T-helper 1 cell (primary cell): ENCODE results near the gene PPM1H.

ENCODE experiments used
- DNase-seq, 5 donors: peaks; one replicate each; pipeline ENCODE4 v3.0.0-alpha.2; 2012 to 2020

PPM1H gene

GRCh38 chr12:62711631-62712241 is 223.2 kb downstream of the PPM1H start:
- DNase-seq, result no peak

GRCh38 chr12:62709311-62709710 is 225.6 kb downstream of the PPM1H start:
- no peak for DNase-seq

DNA sequence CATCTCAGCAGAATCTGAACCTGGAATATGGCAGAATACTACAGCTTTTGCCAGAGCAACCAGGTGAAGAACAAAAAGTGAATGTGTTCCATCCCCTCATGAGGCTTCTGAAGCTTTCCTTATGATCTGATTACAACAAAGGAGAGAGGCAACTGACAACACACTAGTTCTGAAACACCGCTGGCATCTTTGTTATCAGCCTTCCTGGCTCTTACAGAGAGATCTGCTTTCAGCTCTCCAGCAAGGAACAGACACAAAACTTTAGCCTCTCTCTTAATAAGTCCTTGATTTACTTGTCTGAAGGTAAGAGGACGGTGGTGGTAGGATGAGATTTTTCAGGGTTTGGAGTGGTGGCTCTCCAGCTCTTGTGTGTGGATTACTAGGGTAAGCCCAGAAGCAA is 227.0 kb downstream of the PPM1H start:
- DNase-seq, result no peak

GRCh38 chr12:62705846-62706245 is 229.1 kb downstream of the PPM1H start:
- no peak for DNase-seq

DNA sequence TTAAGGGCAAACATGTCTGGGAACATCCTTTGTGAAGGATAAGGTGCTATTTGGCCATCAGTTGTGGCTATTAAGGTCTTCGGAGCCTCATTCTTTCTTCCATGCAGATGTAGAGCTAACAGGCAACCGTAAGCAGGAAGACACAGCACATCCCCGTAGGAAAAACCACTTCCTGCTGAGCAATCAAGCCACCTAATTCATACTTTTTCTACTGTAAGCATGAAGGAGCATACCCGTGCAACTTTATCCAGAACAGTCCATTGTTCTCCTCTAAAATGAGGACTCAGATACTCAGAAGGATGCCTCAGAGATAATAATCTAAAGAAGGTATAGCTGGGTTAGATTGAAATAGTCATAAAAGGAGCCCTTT is 232.0 kb downstream of the PPM1H start:
- DNase-seq, result no peak

GRCh38 chr12:62701492-62701891 is 233.5 kb downstream of the PPM1H start:
- no peak for DNase-seq

DNA sequence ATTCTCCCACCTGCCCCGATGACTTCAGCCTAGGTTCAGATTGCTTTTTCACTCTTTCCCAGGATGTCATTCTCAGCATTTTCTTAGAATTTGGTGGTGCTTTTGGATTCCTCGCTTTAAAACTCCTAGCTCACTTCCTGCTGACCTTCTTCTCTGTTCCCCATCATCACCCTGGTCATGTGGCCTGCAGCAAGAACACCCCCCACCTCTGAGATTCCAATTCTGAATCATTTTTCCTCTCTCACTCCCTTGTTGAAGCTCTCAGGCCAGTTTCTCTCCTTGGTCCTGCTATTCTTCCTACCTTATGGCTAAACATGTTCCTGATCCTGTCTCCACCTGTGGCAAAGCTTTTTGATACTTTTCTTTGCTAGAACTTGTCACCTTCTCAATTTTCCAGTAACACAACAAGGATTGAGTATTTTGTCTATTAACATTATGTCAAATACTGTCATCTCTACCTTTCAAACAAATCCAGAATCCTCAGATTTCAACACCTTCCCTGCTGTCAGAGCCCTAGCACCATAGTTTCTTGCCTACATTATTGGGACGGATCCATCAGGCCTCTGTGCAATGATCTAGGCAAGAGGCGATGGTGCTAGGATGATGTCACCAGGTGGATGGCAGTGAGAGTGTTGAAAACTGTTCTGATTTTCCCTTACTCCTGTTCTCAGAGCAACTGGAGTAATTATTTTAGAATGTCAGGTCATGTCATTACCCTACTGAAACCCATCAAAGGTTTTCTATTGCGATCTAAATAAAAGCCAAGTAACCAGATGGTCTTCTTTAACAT is 234.7 kb downstream of the PPM1H start:
- no peak for DNase-seq

GRCh38 chr12:62698701-62699101 is 236.2 kb downstream of the PPM1H start:
- DNase-seq, result no peak

GRCh38 chr12:62697893-62698292 is 237.1 kb downstream of the PPM1H start:
- no peak for DNase-seq

DNA sequence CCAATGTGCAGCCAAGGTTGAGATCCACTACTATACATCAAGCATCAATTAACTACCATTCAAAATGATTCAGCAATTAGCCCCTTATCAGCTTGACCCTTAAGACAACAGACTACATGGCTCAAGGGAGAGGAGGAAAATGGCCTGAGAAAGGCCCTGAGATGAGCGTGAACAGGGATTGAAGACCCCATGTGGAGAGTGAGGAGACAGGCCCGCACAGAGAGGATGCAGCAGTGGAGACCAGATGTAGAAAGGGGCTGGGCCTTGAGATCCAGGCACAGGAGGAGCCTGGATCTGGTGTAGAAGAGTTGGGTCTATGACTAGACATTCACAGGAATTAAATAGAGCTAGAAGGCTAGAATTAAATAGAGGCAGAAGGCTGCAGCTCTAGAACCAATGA is 239.3 kb downstream of the PPM1H start:
- no peak for DNase-seq

GRCh38 chr12:62694632-62695031 is 240.3 kb downstream of the PPM1H start:
- no peak for DNase-seq

DNA sequence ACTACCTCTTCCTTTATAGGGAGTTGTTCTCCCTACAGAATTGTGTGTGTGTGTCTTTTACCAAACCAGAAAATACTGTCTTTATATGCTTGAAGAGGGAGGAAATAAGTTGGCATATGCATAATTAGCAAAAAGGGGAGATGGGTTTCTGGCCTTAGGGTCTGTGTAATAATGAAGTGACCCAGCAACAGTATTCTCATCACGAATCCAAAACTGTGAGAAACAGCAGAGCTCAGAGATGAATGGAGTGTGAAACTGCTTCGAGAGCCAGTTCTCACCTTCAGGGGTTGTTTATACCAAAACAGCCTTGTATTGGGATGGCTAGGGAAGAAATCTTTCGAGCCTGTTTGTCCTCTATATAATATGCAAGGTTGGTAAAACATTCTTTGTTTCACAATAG is 240.8 kb downstream of the PPM1H start:
- DNase-seq, result no peak

- no peak for DNase-seq
Observed at GRCh38 chr12:62693376-62694050, 241.4 kb downstream of the PPM1H start.

GRCh38 chr12:62692884-62693283 is 242.1 kb downstream of the PPM1H start:
- no peak for DNase-seq

GRCh38 chr12:62691309-62691708 is 243.6 kb downstream of the PPM1H start:
- DNase-seq, result no peak

DNA sequence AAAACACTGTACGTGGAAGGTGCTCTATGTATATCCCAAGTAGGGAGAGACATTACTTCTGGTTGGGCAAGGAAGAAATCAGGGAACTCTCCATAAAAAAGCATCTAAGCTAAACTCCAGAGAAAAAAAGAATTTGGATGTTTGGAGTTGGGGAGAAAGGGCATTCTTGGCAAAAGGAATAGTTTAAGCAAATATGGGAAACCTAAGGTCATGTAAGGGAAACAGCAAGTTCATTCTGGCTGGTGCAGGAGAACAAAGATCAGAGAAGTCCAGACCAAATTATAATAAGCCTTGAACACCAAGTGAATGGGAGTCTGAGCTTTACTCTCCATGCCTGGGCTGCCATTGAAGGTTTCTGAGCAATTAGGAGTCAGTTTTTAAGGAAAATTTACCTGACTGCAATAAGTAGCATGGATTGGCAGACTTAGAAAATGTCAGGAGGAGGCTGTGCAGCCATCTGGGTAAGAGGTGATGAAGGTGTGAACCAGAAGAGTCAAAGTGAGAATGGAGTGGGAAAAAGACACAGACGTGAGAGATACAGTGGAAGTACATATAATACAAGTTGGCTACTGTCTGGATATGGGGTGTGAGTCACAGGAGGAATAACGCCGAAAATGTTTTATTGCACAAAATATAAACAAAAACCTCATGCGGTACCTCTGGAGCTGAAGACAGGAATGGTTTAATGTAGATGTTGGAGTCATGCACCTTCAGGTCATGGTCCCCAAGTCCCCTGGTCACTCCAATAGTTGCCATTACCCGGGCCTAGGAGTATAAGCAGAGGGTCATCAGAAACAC is 245.7 kb downstream of the PPM1H start:
- no peak for DNase-seq

GRCh38 chr12:62686938-62687337 is 248.0 kb downstream of the PPM1H start:
- DNase-seq, result no peak

- no peak for DNase-seq
Observed at GRCh38 chr12:62684570-62685295, 250.2 kb downstream of the PPM1H start.

GRCh38 chr12:62683776-62684569 is 251.0 kb downstream of the PPM1H start:
- DNase-seq, result no peak

- no peak for DNase-seq
Observed at GRCh38 chr12:62681306-62681705, 253.6 kb downstream of the PPM1H start.

GRCh38 chr12:62679608-62680007 is 255.3 kb downstream of the PPM1H start:
- no peak for DNase-seq

DNA sequence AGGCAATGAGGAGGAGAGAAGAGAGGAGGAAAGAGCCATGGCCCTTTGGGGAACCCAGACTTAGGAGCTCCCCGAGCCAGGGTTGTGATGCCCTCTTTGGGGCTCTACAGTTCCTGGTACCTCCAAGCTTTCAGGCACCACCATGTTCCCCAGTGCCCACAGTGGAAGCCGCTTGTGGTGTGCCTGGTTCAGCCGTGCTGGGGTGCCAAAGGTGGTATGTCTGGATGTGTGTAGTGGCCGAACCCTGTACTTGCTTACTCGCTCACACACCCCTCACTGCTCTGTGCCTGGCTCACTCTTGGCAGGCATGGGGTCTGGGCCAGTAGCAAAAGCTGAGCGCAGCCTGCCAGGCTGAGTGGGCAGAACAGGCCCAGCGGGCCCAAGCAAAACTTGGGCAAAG is 257.6 kb downstream of the PPM1H start:
- no peak for DNase-seq
